Heart right ventricle (tissue), 16 donors: ENCODE results near the gene RAD9A. TPM values are rescaled to one million over a fixed set of nuclear protein-coding genes. Genes with fewer than 3 reads are reported as not detected.

Experiments
- ATAC-seq, 8 donors: fragments of 200-7000 bp; cut with Tn5 transposase; one replicate each; pipeline ENCODE4 v1.9.1; 2020; ENCODE audit warnings: mild to moderate bottlenecking in 8 of 8, moderate library complexity in 8 of 8, moderate number of reproducible peaks in 1 of 8
- DNase-seq, 2 donors: peaks; one replicate each; pipeline ENCODE4 v3.0.0-alpha.2; 2020
- H3K27ac ChIP-seq, 10 donors: fragments of 200-600 bp; sonication (generic) in 2 of 10; one replicate each; pipeline versions ENCODE4 v1.5.0 to v1.8.0; 2020 to 2022; ENCODE audit warnings: mild to moderate bottlenecking in 3 of 10
- H3K27me3 ChIP-seq, 7 donors: fragments of 200-600 bp; one replicate each; pipeline ENCODE4 v1.8.0; 2021 to 2022; ENCODE audit warnings: mild to moderate bottlenecking in 2 of 7
- H3K36me3 ChIP-seq, 9 donors: fragments of 200-600 bp; sonication (generic) in 1 of 9; one replicate each; pipeline versions ENCODE4 v1.5.0 to v1.8.0; 2020 to 2022; ENCODE audit warnings: mild to moderate bottlenecking in 2 of 9
- H3K4me1 ChIP-seq, 9 donors: fragments of 200-600 bp; sonication (generic) in 1 of 9; one replicate each; pipeline versions ENCODE4 v1.5.0 to v1.8.0; 2020 to 2022; ENCODE audit warnings: mild to moderate bottlenecking in 4 of 9
- H3K4me3 ChIP-seq, 10 donors: fragments of 200-600 bp; sonication (generic) in 2 of 10; one replicate each; pipeline versions ENCODE4 v1.5.0 to v1.8.0; 2020 to 2022; ENCODE audit warnings: mild to moderate bottlenecking in 7 of 10, moderate library complexity in 2 of 10
- H3K9me3 ChIP-seq, 11 donors: fragments of 200-600 bp in 10 of 11; sonication (generic) in 2 of 11; one replicate each; pipeline versions ENCODE4 v1.5.0 to v1.8.0; 2013 to 2022; ENCODE audit warnings: mild to moderate bottlenecking in 2 of 11, control low read depth in 1 of 11, moderate library complexity in 1 of 11
- WGBS, 2 donors: extraction: QIAGEN DNeasy Blood & Tissue Kit; methylation state at CpG; one replicate each; pipeline ENCODE4 v1.1.7; 2013; ENCODE audit warnings: inconsistent platforms in 1 of 2; 5-methylcytosine and 5-hydroxymethylcytosine counted together
- intact Hi-C, 10 donors: fragments of 100-400 bp; cut with DNase I; formaldehyde crosslinking; loops; one replicate each; pipeline versions ENCODE4 v1.11.1 to v1.14.2; 2022
- polyA plus RNA-seq, 2 donors: library from polyadenylated mRNA; stranded (reverse); fragments of 200-250 nt; gene quantifications; one replicate each; pipeline ENCODE4 v1.2.3, GENCODE V29; 2013
- total RNA-seq, 10 donors: library from RNA; stranded (reverse); fragmentation: NEBNext Ultra II Directional in 3 of 10; extraction: Animal tissue kit (Norgen Biotek cat#: 25700) in 3 of 10; gene quantifications; one replicate each; pipeline versions ENCODE4 v1.2.1 to v1.2.4, GENCODE V29; 2021 to 2023
- TF ChIP-seq, protein P1 (sequence below), 9 donors: fragments of 200-600 bp; sonication (generic) in 2 of 9; IDR thresholded peaks; one replicate each; pipeline versions ENCODE4 v1.5.0 to v1.8.0; 2021 to 2022; ENCODE audit warnings: antibody characterized with exemption in 9 of 9, mild to moderate bottlenecking in 5 of 9, moderate library complexity in 1 of 9
- donor health status: Arrhythmogenic right ventricular cardiomyopathy.
- donor health status: ischemic (EF 13 %, LVEDD 7.1; RV severe dilation, severe dysfunction).
- donor health status: healthy with polysubstance abuse.
- donor health status: DM: no; HTN: yes; CAD: no.
- donor health status: DM: no; HTN: no; CAD: no.
- donor health status: ischemic (EF 25% LVEDD 6.9; RV normal size, moderate dysfunction).
- donor health status: ischemic (EF 25% LVEDD 5.7; RV mildly dilated, moderate dysfunction).
- donor health status: healthy.
- donor health status: DM: yes; HTN: yes; CAD: no.
- donor health status: Ischemic cardiomyopathy.
- donor health status: ischemic (EF 35%, LVEDD 5.7; RV mildly dilated, moderate dysfunction).
- donor health status: nonischemic (EF 11% LVEDD 7.7; RV severe dilation, severe dysfunction).
- donor health status: DM: yes; HTN: yes; CAD: no.
- donor health status: PGD.
- donor health status: ischemic (EF 29% LVEDD 5.4; RV normal size, mild dysfunction).
- donor health status: nonischemic (EF 23%, LVEDD 6.1; RV moderate dilation, normal function).

Gene RAD9A
- total and polyA plus RNA-seq, 12 donors, result 4.8 to 15.0 (median 6.5) TPM

DNA sequence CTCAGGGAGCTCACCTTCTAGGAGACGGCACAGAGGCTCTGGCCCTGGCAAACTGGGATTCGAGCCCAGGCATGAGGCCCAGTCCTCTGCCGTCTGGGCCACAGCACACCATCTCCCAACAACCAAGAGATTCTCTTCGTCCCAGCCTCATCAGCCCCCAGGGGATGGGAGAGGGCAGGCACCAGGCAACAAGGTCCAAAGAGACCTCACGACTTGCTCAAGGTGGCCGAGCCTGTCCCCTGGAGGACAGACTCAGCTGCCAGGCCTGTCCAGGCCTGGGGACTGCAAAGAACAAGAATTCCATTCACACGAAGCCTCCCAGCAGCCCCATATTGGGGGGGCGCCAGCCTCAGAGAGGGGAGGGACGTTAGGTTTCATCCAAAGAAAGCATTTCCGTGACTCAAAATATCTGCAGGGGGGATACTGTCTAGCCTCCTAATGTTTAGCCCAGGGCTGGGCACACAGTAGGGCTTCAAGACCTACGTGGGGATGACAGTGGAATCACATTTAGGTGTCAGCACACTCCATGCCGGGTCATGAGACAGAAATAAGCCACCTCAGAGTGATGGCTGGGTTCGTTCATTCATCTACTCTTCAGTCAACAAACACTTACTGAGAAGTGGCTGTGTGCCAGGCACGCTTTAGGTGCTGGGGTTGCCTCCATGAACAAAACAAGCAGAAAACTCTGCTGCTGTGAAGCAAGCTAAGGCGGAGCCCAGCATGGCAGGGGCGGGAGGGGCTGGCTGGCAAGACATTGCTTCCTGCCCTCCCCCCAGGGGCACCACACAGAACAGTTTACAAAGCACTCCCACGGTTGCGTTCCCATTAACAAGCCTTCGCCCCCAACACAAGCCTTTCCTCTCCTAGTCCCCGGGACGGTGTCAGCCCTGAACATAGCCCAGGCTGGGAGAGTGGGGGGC lies 24.9 kb downstream of the RAD9A start:
- TF ChIP-seq, protein P1, sequence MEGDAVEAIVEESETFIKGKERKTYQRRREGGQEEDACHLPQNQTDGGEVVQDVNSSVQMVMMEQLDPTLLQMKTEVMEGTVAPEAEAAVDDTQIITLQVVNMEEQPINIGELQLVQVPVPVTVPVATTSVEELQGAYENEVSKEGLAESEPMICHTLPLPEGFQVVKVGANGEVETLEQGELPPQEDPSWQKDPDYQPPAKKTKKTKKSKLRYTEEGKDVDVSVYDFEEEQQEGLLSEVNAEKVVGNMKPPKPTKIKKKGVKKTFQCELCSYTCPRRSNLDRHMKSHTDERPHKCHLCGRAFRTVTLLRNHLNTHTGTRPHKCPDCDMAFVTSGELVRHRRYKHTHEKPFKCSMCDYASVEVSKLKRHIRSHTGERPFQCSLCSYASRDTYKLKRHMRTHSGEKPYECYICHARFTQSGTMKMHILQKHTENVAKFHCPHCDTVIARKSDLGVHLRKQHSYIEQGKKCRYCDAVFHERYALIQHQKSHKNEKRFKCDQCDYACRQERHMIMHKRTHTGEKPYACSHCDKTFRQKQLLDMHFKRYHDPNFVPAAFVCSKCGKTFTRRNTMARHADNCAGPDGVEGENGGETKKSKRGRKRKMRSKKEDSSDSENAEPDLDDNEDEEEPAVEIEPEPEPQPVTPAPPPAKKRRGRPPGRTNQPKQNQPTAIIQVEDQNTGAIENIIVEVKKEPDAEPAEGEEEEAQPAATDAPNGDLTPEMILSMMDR (IDR thresholded peaks at IDR 0.05), result no peak
- peaks cover 20 to 61% (median 48%) of the 10 kb centered on the region in 9 donors for H3K4me1 ChIP-seq
- H3K36me3 ChIP-seq, result no peaks in the 10 kb centered on the region
- H3K27ac ChIP-seq, result peak overlapping the region in 9 of 10 donors; percentile 76 to 98 (median 93)
- WGBS, 2 donors, result 53 to 55% methylated on average over 21 of the region's 21 CpGs
- intact Hi-C loops, result no loop called here
- no peak for ATAC-seq
- no peak for DNase-seq
- H3K27me3 ChIP-seq, result peaks cover 0 to 36% (median 25%) of the 10 kb centered on the region in 7 donors
- H3K9me3 ChIP-seq, result no peaks in the 10 kb centered on the region
- peak overlapping the region in 1 of 10 donors; percentile 46 for H3K4me3 ChIP-seq

DNA sequence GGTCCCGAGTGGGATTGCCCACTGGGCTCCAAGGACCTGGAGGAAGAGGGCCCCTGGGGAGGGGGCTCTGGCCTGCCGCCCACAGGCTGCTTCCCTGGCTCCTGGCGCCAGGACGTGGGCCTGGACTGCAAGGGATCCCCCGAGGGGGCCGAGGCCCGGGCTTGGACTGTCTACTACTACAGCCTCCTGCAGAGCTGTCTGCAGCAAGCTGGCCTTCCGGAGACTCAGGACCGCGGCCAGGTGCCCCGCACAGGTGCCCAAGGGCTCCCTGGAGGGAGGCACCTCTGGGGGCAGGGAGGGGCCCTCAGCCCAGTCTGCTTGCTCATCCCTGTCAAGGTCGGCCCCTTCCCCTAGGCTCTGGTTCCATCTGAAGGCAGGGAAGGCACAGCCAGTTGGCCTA lies 25.6 kb downstream of the RAD9A start:
- intact Hi-C loops, result no loop called here
- Histone ChIP-seq H3K27ac (peak overlapping the region in 9 of 10 donors; percentile 76 to 98 (median 93)), H3K4me3 (no peak overlapping the region), H3K4me1 (peaks cover 20 to 61% (median 48%) of the 10 kb centered on the region in 9 donors), H3K9me3 (no peaks in the 10 kb centered on the region), H3K36me3 (no peaks in the 10 kb centered on the region), H3K27me3 (peaks cover 0 to 32% (median 18%) of the 10 kb centered on the region in 7 donors)
- TF ChIP-seq, protein P1 (IDR thresholded peaks at IDR 0.05), result no peak
- WGBS, 2 donors, result 82% methylated on average over 12 of the region's 12 CpGs
- ATAC-seq, result no peak
- DNase-seq, result no peak

DNA sequence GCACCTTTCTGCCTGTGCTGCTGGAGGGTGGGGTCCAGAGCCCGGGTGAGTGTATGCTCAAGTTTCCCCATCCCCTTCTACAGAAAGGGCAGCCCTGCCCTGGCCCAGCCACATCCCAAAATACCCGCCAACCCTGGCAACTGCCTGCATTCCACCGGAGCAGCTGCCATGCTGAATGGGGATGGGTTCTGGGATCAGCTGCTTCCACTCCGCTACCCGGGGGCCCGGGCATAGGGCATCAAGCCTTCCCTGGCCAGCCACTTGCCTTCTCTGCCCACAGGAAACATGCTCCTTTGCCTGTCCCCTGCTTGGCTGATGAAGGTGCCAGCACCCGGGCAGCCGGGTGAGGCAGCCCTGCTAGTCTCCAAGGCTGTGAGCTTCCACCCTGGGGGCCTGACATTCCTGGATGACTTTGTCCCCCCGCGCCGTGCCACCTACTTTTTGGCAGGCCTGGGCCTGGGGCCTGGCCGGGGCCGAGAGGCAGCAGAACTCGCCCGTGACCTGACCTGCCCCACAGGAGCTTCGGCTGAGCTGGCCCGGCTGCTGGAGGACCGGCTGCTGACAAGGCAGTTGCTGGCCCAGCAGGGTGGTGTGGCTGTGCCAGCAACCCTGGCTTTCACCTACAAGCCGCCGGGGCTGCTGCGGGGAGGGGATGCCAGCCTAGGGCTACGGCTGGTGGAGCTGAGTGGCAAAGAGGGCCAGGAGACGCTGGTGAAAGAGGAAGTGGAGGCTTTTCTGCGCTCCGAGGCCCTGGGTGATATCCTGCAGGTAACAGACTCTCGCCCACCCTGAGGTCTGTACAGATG lies 26.9 kb downstream of the RAD9A start:
- intact Hi-C loops, result no loop called here
- Histone ChIP-seq H3K36me3 (no peaks in the 10 kb centered on the region), H3K27ac (peak overlapping the region; percentile 40 to 98 (median 92)), H3K4me3 (peak overlapping the region in 3 of 10 donors; percentile 14 to 20 (median 18)), H3K9me3 (no peaks in the 10 kb centered on the region), H3K27me3 (peaks cover 0 to 26% (median 6%) of the 10 kb centered on the region in 7 donors), H3K4me1 (peaks cover 20 to 61% (median 48%) of the 10 kb centered on the region in 9 donors)
- DNase-seq, result peak; percentile 59 to 62
- WGBS, 2 donors, result 52 to 64% methylated on average over 26 of the region's 26 CpGs
- TF ChIP-seq, protein P1 (IDR thresholded peaks at IDR 0.05), result no peak
- ATAC-seq, result peak in 7 of 8 donors; percentile 4 to 69 (median 50)
